ENCODE measurements around the gene SMG5. TPM values are rescaled to one million over a fixed set of nuclear protein-coding genes. Genes with fewer than 3 reads are reported as not detected.
A peak's percentile ranks its signal among the peaks of the same experiment; 100 is the strongest.

Gene SMG5
- total RNA-seq, 1 donor from 2014 or later, result 25.6 TPM

GRCh38 chr1:156284112-156284511, 1.5 kb upstream of the SMG5 start, which contains the start of gene TMEM79:
Gene TMEM79 (plus strand): TSS chr1:156284325. CDS start chr1:156285227, 902 bp downstream.
- H3K4me3 ChIP-seq (ENCODE audit: low read length in 3 of 3), result peak within 1 kb of the TSS; percentile 87 to 94 (median 93)
- no peaks in the 10 kb centered on the region for H3K27me3 ChIP-seq (ENCODE audit: control insufficient read depth in 3 of 3, insufficient read depth in 3 of 3, low read length in 3 of 3)
- H3K9me3 ChIP-seq (ENCODE audit: control insufficient read depth in 3 of 3, low read length in 3 of 3), result no peaks in the 10 kb centered on the region
- peaks cover 29 to 43% (median 33%) of the 10 kb centered on the region in 3 donors for H3K4me1 ChIP-seq (ENCODE audit: control insufficient read depth in 3 of 3, insufficient read depth in 3 of 3, low read length in 3 of 3)
- H3K9ac ChIP-seq (ENCODE audit: low read depth in 1 of 3, low read length in 3 of 3), result peak within 1 kb of the TSS; percentile 86 to 94 (median 94)
- peak within 1 kb of the TSS; percentile 92 for H3K27ac ChIP-seq (ENCODE audit: low read depth, low read length)
- peaks cover 6 to 10% (median 7%) of the 10 kb centered on the region in 3 donors for H3K36me3 ChIP-seq (ENCODE audit: control insufficient read depth in 3 of 3, insufficient read depth in 3 of 3, low read length in 3 of 3)

GRCh38 chr1:156283521-156283920, 896 bp upstream of the SMG5 start:
- H3K4me1 ChIP-seq (ENCODE audit: control insufficient read depth in 3 of 3, insufficient read depth in 3 of 3, low read length in 3 of 3), result peaks cover 29 to 43% (median 33%) of the 10 kb centered on the region in 3 donors
- no peaks in the 10 kb centered on the region for H3K9me3 ChIP-seq (ENCODE audit: control insufficient read depth in 3 of 3, low read length in 3 of 3)
- H3K36me3 ChIP-seq (ENCODE audit: control insufficient read depth in 3 of 3, insufficient read depth in 3 of 3, low read length in 3 of 3), result peaks cover 11 to 14% (median 11%) of the 10 kb centered on the region in 3 donors
- H3K9ac ChIP-seq (ENCODE audit: low read depth in 1 of 3, low read length in 3 of 3), result peak overlapping the region; percentile 86 to 94 (median 94)
- peak overlapping the region; percentile 92 for H3K27ac ChIP-seq (ENCODE audit: low read depth, low read length)
- peak overlapping the region; percentile 87 to 94 (median 93) for H3K4me3 ChIP-seq (ENCODE audit: low read length in 3 of 3)
- no peaks in the 10 kb centered on the region for H3K27me3 ChIP-seq (ENCODE audit: control insufficient read depth in 3 of 3, insufficient read depth in 3 of 3, low read length in 3 of 3)

GRCh38 chr1:156281693-156282478, 739 bp downstream of the SMG5 start:
- Histone ChIP-seq H3K36me3 (ENCODE audit: control insufficient read depth in 3 of 3, insufficient read depth in 3 of 3, low read length in 3 of 3) (peaks cover 24 to 26% (median 25%) of the 10 kb centered on the region in 3 donors), H3K27me3 (ENCODE audit: control insufficient read depth in 3 of 3, insufficient read depth in 3 of 3, low read length in 3 of 3) (no peaks in the 10 kb centered on the region), H3K9me3 (ENCODE audit: control insufficient read depth in 3 of 3, low read length in 3 of 3) (no peaks in the 10 kb centered on the region), H3K4me3 (ENCODE audit: low read length in 3 of 3) (peak overlapping the region; percentile 87 to 94 (median 93)), H3K9ac (ENCODE audit: low read depth in 1 of 3, low read length in 3 of 3) (peak overlapping the region; percentile 88 to 94 (median 94)), H3K4me1 (ENCODE audit: control insufficient read depth in 3 of 3, insufficient read depth in 3 of 3, low read length in 3 of 3) (peaks cover 29 to 43% (median 33%) of the 10 kb centered on the region in 3 donors), H3K27ac (ENCODE audit: low read depth, low read length) (peak overlapping the region; percentile 92)

- Histone ChIP-seq H3K4me3 (ENCODE audit: low read length in 3 of 3) (peak overlapping the region; percentile 87 to 94 (median 93)), H3K27me3 (ENCODE audit: control insufficient read depth in 3 of 3, insufficient read depth in 3 of 3, low read length in 3 of 3) (no peaks in the 10 kb centered on the region), H3K4me1 (ENCODE audit: control insufficient read depth in 3 of 3, insufficient read depth in 3 of 3, low read length in 3 of 3) (peaks cover 29 to 43% (median 33%) of the 10 kb centered on the region in 3 donors), H3K27ac (ENCODE audit: low read depth, low read length) (peak overlapping the region; percentile 92), H3K9me3 (ENCODE audit: control insufficient read depth in 3 of 3, low read length in 3 of 3) (no peaks in the 10 kb centered on the region), H3K9ac (ENCODE audit: low read depth in 1 of 3, low read length in 3 of 3) (peak overlapping the region; percentile 88 to 94 (median 94)), H3K36me3 (ENCODE audit: control insufficient read depth in 3 of 3, insufficient read depth in 3 of 3, low read length in 3 of 3) (peaks cover 27 to 30% (median 30%) of the 10 kb centered on the region in 3 donors)
Measured at GRCh38 chr1:156281281-156281680, 1.3 kb downstream of the SMG5 start.

GRCh38 chr1:156279837-156280236, 2.8 kb downstream of the SMG5 start:
- Histone ChIP-seq H3K27me3 (ENCODE audit: control insufficient read depth in 3 of 3, insufficient read depth in 3 of 3, low read length in 3 of 3) (no peaks in the 10 kb centered on the region), H3K4me3 (ENCODE audit: low read length in 3 of 3) (no peak overlapping the region), H3K9me3 (ENCODE audit: control insufficient read depth in 3 of 3, low read length in 3 of 3) (no peaks in the 10 kb centered on the region), H3K4me1 (ENCODE audit: control insufficient read depth in 3 of 3, insufficient read depth in 3 of 3, low read length in 3 of 3) (peaks cover 29 to 43% (median 33%) of the 10 kb centered on the region in 3 donors), H3K27ac (ENCODE audit: low read depth, low read length) (peak overlapping the region; percentile 92), H3K36me3 (ENCODE audit: control insufficient read depth in 3 of 3, insufficient read depth in 3 of 3, low read length in 3 of 3) (peaks cover 35 to 37% (median 36%) of the 10 kb centered on the region in 3 donors), H3K9ac (ENCODE audit: low read depth in 1 of 3, low read length in 3 of 3) (peak overlapping the region in 2 of 3 donors; percentile 4 to 40)

- peaks cover 20 to 24% (median 24%) of the 10 kb centered on the region in 3 donors for H3K4me1 ChIP-seq (ENCODE audit: control insufficient read depth in 3 of 3, insufficient read depth in 3 of 3, low read length in 3 of 3)
Measured at GRCh38 chr1:156276966-156277381, 5.7 kb downstream of the SMG5 start.

GRCh38 chr1:156276532-156276931, 6.1 kb downstream of the SMG5 start:
- Histone ChIP-seq H3K4me3 (ENCODE audit: low read length in 3 of 3) (no peak overlapping the region), H3K4me1 (ENCODE audit: control insufficient read depth in 3 of 3, insufficient read depth in 3 of 3, low read length in 3 of 3) (peaks cover 15 to 21% (median 19%) of the 10 kb centered on the region in 3 donors), H3K36me3 (ENCODE audit: control insufficient read depth in 3 of 3, insufficient read depth in 3 of 3, low read length in 3 of 3) (peaks cover 66 to 70% (median 68%) of the 10 kb centered on the region in 3 donors), H3K27ac (ENCODE audit: low read depth, low read length) (no peak overlapping the region), H3K9ac (ENCODE audit: low read depth in 1 of 3, low read length in 3 of 3) (no peak overlapping the region), H3K9me3 (ENCODE audit: control insufficient read depth in 3 of 3, low read length in 3 of 3) (no peaks in the 10 kb centered on the region), H3K27me3 (ENCODE audit: control insufficient read depth in 3 of 3, insufficient read depth in 3 of 3, low read length in 3 of 3) (no peaks in the 10 kb centered on the region)

More at GRCh38 chr1:156276966-156277381, 5.7 kb downstream of the SMG5 start:
- no peak overlapping the region for H3K4me3 ChIP-seq (ENCODE audit: low read length in 3 of 3)
- no peaks in the 10 kb centered on the region for H3K27me3 ChIP-seq (ENCODE audit: control insufficient read depth in 3 of 3, insufficient read depth in 3 of 3, low read length in 3 of 3)
- H3K36me3 ChIP-seq (ENCODE audit: control insufficient read depth in 3 of 3, insufficient read depth in 3 of 3, low read length in 3 of 3), result peaks cover 62 to 65% (median 64%) of the 10 kb centered on the region in 3 donors
- H3K9ac ChIP-seq (ENCODE audit: low read depth in 1 of 3, low read length in 3 of 3), result peak overlapping the region in 1 of 3 donors; percentile 33
- no peaks in the 10 kb centered on the region for H3K9me3 ChIP-seq (ENCODE audit: control insufficient read depth in 3 of 3, low read length in 3 of 3)
- H3K27ac ChIP-seq (ENCODE audit: low read depth, low read length), result no peak overlapping the region

GRCh38 chr1:156270314-156270713, 12.3 kb downstream of the SMG5 start:
- no peaks in the 10 kb centered on the region for H3K4me1 ChIP-seq (ENCODE audit: control insufficient read depth in 3 of 3, insufficient read depth in 3 of 3, low read length in 3 of 3)
- H3K9me3 ChIP-seq (ENCODE audit: control insufficient read depth in 3 of 3, low read length in 3 of 3), result no peaks in the 10 kb centered on the region
- H3K27ac ChIP-seq (ENCODE audit: low read depth, low read length), result no peak overlapping the region
- H3K36me3 ChIP-seq (ENCODE audit: control insufficient read depth in 3 of 3, insufficient read depth in 3 of 3, low read length in 3 of 3), result peaks cover 74 to 89% (median 81%) of the 10 kb centered on the region in 3 donors
- H3K27me3 ChIP-seq (ENCODE audit: control insufficient read depth in 3 of 3, insufficient read depth in 3 of 3, low read length in 3 of 3), result no peaks in the 10 kb centered on the region
- H3K4me3 ChIP-seq (ENCODE audit: low read length in 3 of 3), result no peak overlapping the region
- no peak overlapping the region for H3K9ac ChIP-seq (ENCODE audit: low read depth in 1 of 3, low read length in 3 of 3)

GRCh38 chr1:156268336-156268735, 14.3 kb downstream of the SMG5 start:
- Histone ChIP-seq H3K27me3 (ENCODE audit: control insufficient read depth in 3 of 3, insufficient read depth in 3 of 3, low read length in 3 of 3) (no peaks in the 10 kb centered on the region), H3K36me3 (ENCODE audit: control insufficient read depth in 3 of 3, insufficient read depth in 3 of 3, low read length in 3 of 3) (peaks cover 69 to 81% (median 74%) of the 10 kb centered on the region in 3 donors), H3K4me1 (ENCODE audit: control insufficient read depth in 3 of 3, insufficient read depth in 3 of 3, low read length in 3 of 3) (no peaks in the 10 kb centered on the region), H3K4me3 (ENCODE audit: low read length in 3 of 3) (no peak overlapping the region), H3K27ac (ENCODE audit: low read depth, low read length) (no peak overlapping the region), H3K9ac (ENCODE audit: low read depth in 1 of 3, low read length in 3 of 3) (no peak overlapping the region), H3K9me3 (ENCODE audit: control insufficient read depth in 3 of 3, low read length in 3 of 3) (no peaks in the 10 kb centered on the region)

GRCh38 chr1:156266051-156266450, 16.6 kb downstream of the SMG5 start:
- Histone ChIP-seq H3K4me1 (ENCODE audit: control insufficient read depth in 3 of 3, insufficient read depth in 3 of 3, low read length in 3 of 3) (no peaks in the 10 kb centered on the region), H3K4me3 (ENCODE audit: low read length in 3 of 3) (no peak overlapping the region), H3K9ac (ENCODE audit: low read depth in 1 of 3, low read length in 3 of 3) (no peak overlapping the region), H3K36me3 (ENCODE audit: control insufficient read depth in 3 of 3, insufficient read depth in 3 of 3, low read length in 3 of 3) (peaks cover 66 to 76% (median 74%) of the 10 kb centered on the region in 3 donors), H3K27me3 (ENCODE audit: control insufficient read depth in 3 of 3, insufficient read depth in 3 of 3, low read length in 3 of 3) (no peaks in the 10 kb centered on the region), H3K27ac (ENCODE audit: low read depth, low read length) (no peak overlapping the region), H3K9me3 (ENCODE audit: control insufficient read depth in 3 of 3, low read length in 3 of 3) (no peaks in the 10 kb centered on the region)
